Activated CD8-positive, alpha-beta T cell treated with anti-CD3 and anti-CD28 coated beads for 36 hours (primary cell): ENCODE data around the gene AP3B2. TPM values are rescaled to one million over a fixed set of nuclear protein-coding genes. Genes with fewer than 3 reads are reported as not detected.
"Not testable (repeated sequence)": the region's sequence is repeated elsewhere in the genome, so short reads cannot be mapped to it uniquely, and the experiment has no call there.

Experiments
- ATAC-seq: fragments of 200-7000 bp; cut with Tn5 transposase; one replicate; pipeline ENCODE4 v1.10.0; 2021; ENCODE audit warnings: mild to moderate bottlenecking, moderate library complexity
- CTCF ChIA-PET: fragments of 350-600 bp; sonication (Branson Sonifier 250); formaldehyde crosslinking; loops from one replicate; lab custom pipeline; 2021; ENCODE audit warnings: antibody characterized with exemption; lab: Charles Lee
- POLR2A ChIA-PET: fragments of 350-600 bp; sonication (Branson Sonifier 250); formaldehyde crosslinking; loops from one replicate; lab custom pipeline; 2021; ENCODE audit warnings: antibody characterized with exemption; lab: Charles Lee
- DNase-seq: peaks from one replicate; pipeline ENCODE4 v3.0.0-alpha.2; 2020
- H3K27ac Mint-ChIP-seq: one replicate; pipeline ENCODE4 v1.8.0; 2021; ENCODE audit warnings: mild to moderate bottlenecking, mixed read lengths
- H3K27me3 Mint-ChIP-seq: one replicate; pipeline ENCODE4 v1.8.0; 2021; ENCODE audit warnings: mixed read lengths
- H3K36me3 Mint-ChIP-seq: one replicate; pipeline ENCODE4 v1.8.0; 2021; ENCODE audit warnings: low read depth, mixed read lengths
- H3K4me1 Mint-ChIP-seq: one replicate; pipeline ENCODE4 v1.8.0; 2021; ENCODE audit warnings: low read depth, mixed read lengths
- H3K4me3 Mint-ChIP-seq: one replicate; pipeline ENCODE4 v1.8.0; 2021; ENCODE audit warnings: mild to moderate bottlenecking, moderate library complexity, mixed read lengths
- H3K9me3 Mint-ChIP-seq: one replicate; pipeline ENCODE4 v1.8.0; 2021; ENCODE audit warnings: mixed read lengths
- CTCF ChIP-seq: fragments of 200-600 bp; IDR thresholded peaks from one replicate; pipeline ENCODE4 v1.8.0; 2022; ENCODE audit warnings: antibody characterized with exemption, mild to moderate bottlenecking
- intact Hi-C: fragments of 100-400 bp; cut with micrococcal nuclease; formaldehyde crosslinking; loops from one replicate; pipeline ENCODE4 v1.10.0; 2022
- total RNA-seq, 2 experiments: library from RNA; stranded (reverse); gene quantifications; one replicate each; pipeline ENCODE4 v1.2.3, GENCODE V29; 2021

AP3B2 gene
- total RNA-seq, 2 experiments from 2014 or later: 0.16 to 0.18 TPM

DNA sequence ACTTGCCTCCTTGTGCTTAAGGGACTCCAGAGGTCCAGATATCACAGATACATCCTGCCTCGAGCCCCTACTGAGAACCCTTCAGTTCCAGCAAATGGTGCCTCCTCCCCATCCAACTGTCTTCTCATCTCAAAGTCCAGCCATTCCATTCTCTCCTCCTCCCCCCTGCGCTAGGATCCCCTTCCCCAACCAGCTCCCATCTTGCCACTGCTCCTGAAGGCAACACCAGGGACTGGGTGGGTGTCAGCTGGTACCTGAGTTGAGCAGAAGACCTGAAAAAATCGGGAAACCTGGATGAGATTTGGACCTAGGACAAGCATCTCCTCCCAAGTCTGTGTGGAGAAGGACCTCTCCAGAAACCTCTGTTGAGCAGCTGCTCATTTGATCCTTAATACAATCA is 2.4 kb upstream of the AP3B2 start:
- Mint-ChIP-seq H3K4me1 (no peaks in the 10 kb centered on the region), H3K9me3 (peaks cover 5% of the 10 kb centered on the region), H3K27ac (no peak overlapping the region), H3K27me3 (peaks cover 19% of the 10 kb centered on the region), H3K4me3 (no peak overlapping the region), H3K36me3 (no peaks in the 10 kb centered on the region)
- CTCF ChIA-PET: interaction anchor here (1.0 kb wide), 1 partner anchor 29 kb away, joined by 3 read pairs; no protein-coding TSS in a partner anchor
- POLR2A ChIA-PET: interaction anchor here (1.8 kb wide), 1 partner anchor 19 kb away, joined by 5 read pairs; no protein-coding TSS in a partner anchor
- ATAC-seq (no peak), DNase-seq (no peak)
- intact Hi-C loops: no loop called here
- no peak for TF ChIP-seq CTCF

GRCh38 chr15:82710926-82711490 is 1.3 kb upstream of the AP3B2 start:
- Mint-ChIP-seq H3K9me3 (no peaks in the 10 kb centered on the region), H3K27ac (no peak overlapping the region), H3K4me3 (peak overlapping the region; percentile 44), H3K27me3 (peaks cover 19% of the 10 kb centered on the region), H3K4me1 (no peaks in the 10 kb centered on the region), H3K36me3 (no peaks in the 10 kb centered on the region)
- intact Hi-C loops: no loop called here
- ChIA-PET POLR2A (interaction anchor here (0.7 kb wide), 1 partner anchor 47 kb away, joined by 3 read pairs; no protein-coding TSS in a partner anchor), CTCF (interaction anchor here (1.0 to 1.2 kb wide), 4 partner anchors 30 to 300 kb away, joined by 3 to 4 read pairs (median 3); partner anchors contain the start of gene C15orf40)
- ATAC-seq (no peak), DNase-seq (no peak)
- no peak for TF ChIP-seq CTCF

DNA sequence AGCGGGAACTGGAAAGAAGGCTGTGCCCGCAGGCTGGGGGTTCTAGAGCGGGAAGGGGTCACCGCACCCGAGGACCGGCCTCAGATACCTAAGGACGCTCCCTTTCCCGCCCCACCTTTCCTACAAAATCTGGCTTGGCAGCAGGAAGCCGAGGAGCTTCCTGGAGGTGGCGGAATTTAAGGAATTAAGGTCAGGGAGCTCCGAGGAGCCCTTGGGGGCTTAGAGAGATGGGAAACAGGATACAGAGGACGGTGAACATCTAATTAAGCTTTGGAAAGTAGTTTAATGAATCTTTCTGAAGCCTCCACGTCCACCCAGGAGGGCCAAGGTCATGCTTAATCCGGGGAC is 507 bp upstream of the AP3B2 start:
- H3K27me3 Mint-ChIP-seq: peaks cover 16% of the 10 kb centered on the region
- H3K9me3 Mint-ChIP-seq: no peaks in the 10 kb centered on the region
- ChIA-PET CTCF (interaction anchor here (1.0 to 1.2 kb wide), 4 partner anchors 29 to 301 kb away, joined by 3 to 4 read pairs (median 3); partner anchors contain the start of gene C15orf40), POLR2A (no interaction called here)
- no peak overlapping the region for H3K27ac Mint-ChIP-seq
- H3K36me3 Mint-ChIP-seq: no peaks in the 10 kb centered on the region
- intact Hi-C loops: no loop called here
- H3K4me3 Mint-ChIP-seq: peak overlapping the region; percentile 65
- DNase-seq: no peak
- H3K4me1 Mint-ChIP-seq: no peaks in the 10 kb centered on the region
- TF ChIP-seq CTCF: no peak
- ATAC-seq: no peak

DNA sequence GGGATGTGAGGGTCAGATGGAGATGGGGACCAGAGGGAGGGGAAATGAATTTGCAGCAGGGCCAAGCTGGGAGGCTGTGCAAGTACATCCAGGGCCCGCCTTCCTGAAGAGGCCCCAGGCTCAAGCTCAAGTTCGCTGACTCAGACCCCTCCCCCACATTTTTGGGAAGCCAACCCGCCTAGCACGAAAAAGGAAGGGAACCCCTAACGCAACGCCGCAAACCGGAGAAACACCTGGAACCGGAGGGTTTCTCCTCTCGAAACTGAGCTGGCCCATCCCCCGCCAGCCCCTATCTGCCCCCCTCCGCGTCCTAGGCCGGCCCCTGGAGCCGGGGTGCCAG is 624 bp downstream of the AP3B2 start:
- ATAC-seq (no peak), DNase-seq (peak; percentile 17)
- ChIA-PET CTCF (no interaction called here), POLR2A (interaction anchor here (1.1 to 1.2 kb wide), 2 partner anchors 28 to 102 kb away, joined by 4 to 5 read pairs; no protein-coding TSS in a partner anchor)
- Mint-ChIP-seq H3K36me3 (no peaks in the 10 kb centered on the region), H3K27me3 (peaks cover 16% of the 10 kb centered on the region), H3K4me3 (no peak overlapping the region), H3K4me1 (no peaks in the 10 kb centered on the region), H3K9me3 (no peaks in the 10 kb centered on the region), H3K27ac (no peak overlapping the region)
- intact Hi-C loops: no loop called here
- no peak for TF ChIP-seq CTCF

DNA sequence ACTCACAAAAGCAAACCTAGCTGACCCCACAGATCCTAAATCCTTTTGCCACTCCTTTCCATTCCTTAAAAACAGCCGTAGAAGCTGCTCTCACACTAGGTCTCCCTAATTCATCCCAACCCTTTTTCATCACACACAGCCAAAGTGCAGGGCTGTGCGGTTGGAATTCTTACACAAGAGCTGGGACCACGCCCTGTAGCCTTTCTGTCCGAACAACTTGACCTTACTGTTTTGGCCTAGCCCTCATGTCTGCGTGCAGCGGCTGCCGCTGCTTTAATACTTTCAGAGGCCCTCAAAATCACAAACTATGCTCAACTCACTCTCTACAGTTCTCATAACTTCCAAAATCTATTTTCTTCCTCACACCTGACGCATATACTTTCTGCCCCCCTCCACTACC is 3.8 kb downstream of the AP3B2 start:
- DNase-seq, H3K4me3 Mint-ChIP-seq, H3K27ac Mint-ChIP-seq, CTCF ChIA-PET, H3K9me3 Mint-ChIP-seq, H3K4me1 Mint-ChIP-seq, ATAC-seq, H3K27me3 Mint-ChIP-seq, POLR2A ChIA-PET, intact Hi-C loops, H3K36me3 Mint-ChIP-seq: not testable (repeated sequence)
